ENCODE results near the gene ZNF816.
"Not testable (repeated sequence)": the region's sequence is repeated elsewhere in the genome, so short reads cannot be mapped to it uniquely, and the experiment has no call there.

Gene ZNF816

GRCh38 chr19:52962394-52963246 is at the start of gene ZNF816:
Gene ZNF816 (minus strand): TSS chr19:52962881. CDS start chr19:52956089, 6,792 bp downstream.
- peak; percentile 97 for DNase-seq

GRCh38 chr19:53012006-53012405 is 49.3 kb upstream of the ZNF816 start:
- no peak for DNase-seq

GRCh38 chr19:53010494-53010893 is 47.8 kb upstream of the ZNF816 start:
- DNase-seq, result no peak

GRCh38 chr19:53008061-53008778 is 45.5 kb upstream of the ZNF816 start:
- no peak for DNase-seq

GRCh38 chr19:53007606-53008005 is 44.9 kb upstream of the ZNF816 start:
- no peak for DNase-seq

- no peak for DNase-seq
These were observed 44.5 kb upstream of the ZNF816 start for GRCh38 chr19:53007200-53007599.

GRCh38 chr19:53004242-53004641 is 41.6 kb upstream of the ZNF816 start:
- no peak for DNase-seq

- no peak for DNase-seq
These were observed 39.8 kb upstream of the ZNF816 start for GRCh38 chr19:53002479-53002878.

- DNase-seq, result no peak
These were observed 35.3 kb upstream of the ZNF816 start for GRCh38 chr19:52997975-52998374.

GRCh38 chr19:52995711-52996110 is 33.0 kb upstream of the ZNF816 start:
- no peak for DNase-seq

- DNase-seq, result peak; percentile 83
These were observed 30.9 kb upstream of the ZNF816 start for GRCh38 chr19:52993342-52994178.

GRCh38 chr19:52992109-52993004 is 29.7 kb upstream of the ZNF816 start:
- no peak for DNase-seq

- no peak for DNase-seq
These were observed 28.8 kb upstream of the ZNF816 start for GRCh38 chr19:52991484-52991883.

GRCh38 chr19:52990759-52991418 is 28.2 kb upstream of the ZNF816 start:
- no peak for DNase-seq

GRCh38 chr19:52988506-52988905 is 25.8 kb upstream of the ZNF816 start:
- no peak for DNase-seq

GRCh38 chr19:52987221-52987620 is 24.5 kb upstream of the ZNF816 start:
- no peak for DNase-seq

- DNase-seq, result not testable (repeated sequence)
These were observed 20.5 kb upstream of the ZNF816 start for GRCh38 chr19:52983167-52983566.

- no peak for DNase-seq
These were observed 18.6 kb upstream of the ZNF816 start for GRCh38 chr19:52981329-52981728.

- DNase-seq, result no peak
These were observed 5.1 kb upstream of the ZNF816 start for GRCh38 chr19:52967772-52968171.

- DNase-seq, result no peak
These were observed 552 bp upstream of the ZNF816 start for GRCh38 chr19:52963247-52963618.

GRCh38 chr19:52961981-52962380 is 700 bp downstream of the ZNF816 start:
- no peak for DNase-seq

Measured in CD4-positive, alpha-beta T cell treated with Interferon gamma for 1 hour (primary cell).